K562 (cell line): ENCODE measurements around the gene RACK1. TPM values are rescaled to one million over a fixed set of nuclear protein-coding genes. Genes with fewer than 3 reads are reported as not detected.

Experiments
- DACH1 ChIP-seq: fragments of 450-650 bp; IDR thresholded peaks from 2 replicates; pipeline ENCODE4 v1.6.1; 2018; ENCODE audit not compliant: partially characterized antibody
- ELF4 ChIP-seq: fragments of 450-650 bp; formaldehyde crosslinking; IDR thresholded peaks from 2 replicates; pipeline ENCODE4 v1.4.0; 2022; ENCODE audit warnings: missing genetic modification characterization
- GABPA ChIP-seq: fragments of 200-800 bp; sonication (Bioruptor generic); conservative IDR thresholded peaks from 2 replicates; pipeline ENCODE4 v1.6.1; 2016; ENCODE audit warnings: low read depth, missing genetic modification characterization, missing compliant biosample characterization
- GTF2E2 ChIP-seq: fragments of 200-800 bp; sonication (Bioruptor generic); IDR thresholded peaks from 2 replicates; pipeline ENCODE4 v1.6.1; 2016; ENCODE audit warnings: missing genetic modification characterization, missing compliant biosample characterization
- GTF2F1 ChIP-seq: IDR thresholded peaks from 2 replicates; pipeline ENCODE4 v1.6.1; 2011; ENCODE audit warnings: low read depth, low read length, improper control_type of control experiment
- MTF1 ChIP-seq: fragments of 250-450 bp; sonication (Bioruptor Pico); IDR thresholded peaks from 2 replicates; pipeline ENCODE4 v1.9.0; 2021; ENCODE audit warnings: moderate library complexity, mild to moderate bottlenecking, inconsistent platforms, borderline replicate concordance
- MYBL2 ChIP-seq, 2 experiments: fragments of 450-650 bp in 1 of 2; sonication (generic) in 1 of 2; formaldehyde crosslinking in 1 of 2; IDR thresholded peaks; 2 replicates each; pipeline versions ENCODE4 v1.6.1 to v1.8.1; 2017 to 2022; ENCODE audit warnings: borderline replicate concordance in 1 of 2, inconsistent platforms in 1 of 2, low read depth in 1 of 2, mild to moderate bottlenecking in 1 of 2, missing genetic modification reagents in 1 of 2, moderate library complexity in 1 of 2
- MYC ChIP-seq, 2 experiments: fragments of 250-450 bp in 1 of 2; sonication (Bioruptor Pico) in 1 of 2; IDR thresholded peaks; 2 replicates each; pipeline versions ENCODE4 v1.5.1 to v1.6.1; 2012 to 2021; ENCODE audit warnings: low read depth in 2 of 2, borderline replicate concordance in 1 of 2, improper control_type of control experiment in 1 of 2, low read length in 1 of 2, mild to moderate bottlenecking in 1 of 2, moderate library complexity in 1 of 2
- RFX1 ChIP-seq: fragments of 450-650 bp; IDR thresholded peaks from 2 replicates; pipeline ENCODE4 v1.6.1; 2016; ENCODE audit warnings: mild to moderate bottlenecking, moderate library complexity
- SIN3A ChIP-seq, 2 experiments: fragments of 150-350 bp in 1 of 2; IDR thresholded peaks; 2 replicates each; pipeline ENCODE4 v1.6.1; 2011 to 2016; ENCODE audit warnings: borderline replicate concordance in 2 of 2, low read depth in 2 of 2, low read length in 2 of 2, mild to moderate bottlenecking in 2 of 2, moderate library complexity in 2 of 2; ENCODE audit not compliant: control insufficient read depth in 1 of 2
- TBL1XR1 ChIP-seq, 2 experiments: IDR thresholded peaks; 2 replicates each; pipeline ENCODE4 v1.6.1; 2012; ENCODE audit warnings: improper control_type of control experiment in 2 of 2, low read length in 2 of 2, mild to moderate bottlenecking in 1 of 2
- TEAD1 ChIP-seq, 2 experiments: fragments of 450-650 bp in 1 of 2; sonication (generic) in 1 of 2; formaldehyde crosslinking; IDR thresholded peaks; 2 replicates each; pipeline versions ENCODE4 v1.4.0 to v1.8.0; 2020 to 2022; ENCODE audit warnings: mild to moderate bottlenecking in 2 of 2, missing genetic modification reagents in 1 of 2
- ZBTB7A ChIP-seq: IDR thresholded peaks from 2 replicates; pipeline ENCODE4 v1.6.1; 2011; ENCODE audit warnings: low read depth, mild to moderate bottlenecking, low read length, moderate library complexity, borderline replicate concordance; ENCODE audit not compliant: control insufficient read depth
- ZFX ChIP-seq: sonication (generic); formaldehyde crosslinking; IDR thresholded peaks from 2 replicates; pipeline ENCODE4 v1.8.0; 2022; ENCODE audit warnings: mild to moderate bottlenecking, missing genetic modification reagents, moderate library complexity
- polyA plus RNA-seq, 8 experiments: library from polyadenylated mRNA; depleted of rRNA in 4 of 8; stranded (reverse) in 5 of 8; unstranded in 3 of 8; fragments of >200 nt; fragmentation: Nextera tagmentation in 2 of 8; fragmentation: Illumina TruSeq in 1 of 8; extraction: Ambion mirVana in 2 of 8; extraction: Trizol in 1 of 8; gene quantifications; 2 replicates each; pipeline versions ENCODE4 v1.2.1 to v1.2.3, GENCODE V29; 2011 to 2014; ENCODE audit warnings: inconsistent platforms in 1 of 8, missing spikeins in 1 of 8
- total RNA-seq, 7 experiments: library from RNA; depleted of rRNA in 6 of 7; stranded (reverse); fragments of >200 nt in 6 of 7; fragmentation: Illumina TruSeq in 2 of 7; extraction: Trizol in 2 of 7; gene quantifications; 2 replicates each; pipeline versions ENCODE4 v1.2.1 to v1.2.3, GENCODE V29; 2011 to 2021; ENCODE audit warnings: low replicate concordance in 1 of 7
- TF ChIP-seq, protein P1 (sequence below): sonication (generic); formaldehyde crosslinking; IDR thresholded peaks from 2 replicates; pipeline ENCODE4 v1.8.0; 2022; ENCODE audit warnings: mild to moderate bottlenecking, missing genetic modification reagents
- TF ChIP-seq, protein P2 (sequence below): fragments of 450-650 bp; IDR thresholded peaks from 2 replicates; pipeline ENCODE4 v1.6.1; 2017; ENCODE audit warnings: antibody characterized with exemption, mild to moderate bottlenecking
- TF ChIP-seq, protein P3 (sequence below): sonication (generic); formaldehyde crosslinking; IDR thresholded peaks from 2 replicates; pipeline ENCODE4 v1.8.1; 2022; ENCODE audit warnings: missing genetic modification reagents
- TF ChIP-seq, protein P4 (sequence below): sonication (generic); formaldehyde crosslinking; IDR thresholded peaks from 2 replicates; pipeline ENCODE4 v1.8.0; 2023; ENCODE audit warnings: mild to moderate bottlenecking, missing genetic modification reagents

The RACK1 gene
- total and polyA plus RNA-seq, 9 of the 15 experiments (the other 6 are each of a cell fraction or from before 2014, with no cell fraction given) = 2,303 to 5,311 (median 3,833) TPM

DNA sequence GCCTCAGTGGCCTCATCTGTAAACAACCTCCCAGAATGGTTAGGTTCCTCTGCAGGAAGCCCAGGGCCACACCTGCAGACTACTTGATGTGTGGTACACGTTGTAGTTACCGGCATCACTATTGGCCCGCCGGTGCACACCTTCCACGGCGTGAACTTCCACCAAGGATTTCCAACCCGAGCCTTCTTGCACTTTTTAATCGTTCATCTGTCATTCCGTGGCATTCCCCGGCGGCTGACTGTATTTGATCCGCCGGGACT is 26.0 kb downstream of the RACK1 start (continued):
- TF ChIP-seq GTF2E2 = no peak
- TF ChIP-seq, protein P1, sequence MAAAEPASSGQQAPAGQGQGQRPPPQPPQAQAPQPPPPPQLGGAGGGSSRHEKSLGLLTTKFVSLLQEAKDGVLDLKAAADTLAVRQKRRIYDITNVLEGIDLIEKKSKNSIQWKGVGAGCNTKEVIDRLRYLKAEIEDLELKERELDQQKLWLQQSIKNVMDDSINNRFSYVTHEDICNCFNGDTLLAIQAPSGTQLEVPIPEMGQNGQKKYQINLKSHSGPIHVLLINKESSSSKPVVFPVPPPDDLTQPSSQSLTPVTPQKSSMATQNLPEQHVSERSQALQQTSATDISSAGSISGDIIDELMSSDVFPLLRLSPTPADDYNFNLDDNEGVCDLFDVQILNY (CRISPR knock-in tag) = peak; percentile 5; the same call in 1 of the 2 replicates
- TF ChIP-seq MYC (IDR thresholded peaks at IDR 0.05; ENCODE audit: low read depth, low read length) = no peak
- no peak for TF ChIP-seq MYC (CRISPR knock-in tag; IDR thresholded peaks at IDR 0.05; ENCODE audit: borderline replicate concordance, low read depth)
- TF ChIP-seq TEAD1 (CRISPR knock-in tag; IDR thresholded peaks at IDR 0.05) = no peak
- 0 out of 2 replicates have a peak, but pooled peaks have one; percentile 26 for TF ChIP-seq GTF2F1
- TF ChIP-seq, protein P2, sequence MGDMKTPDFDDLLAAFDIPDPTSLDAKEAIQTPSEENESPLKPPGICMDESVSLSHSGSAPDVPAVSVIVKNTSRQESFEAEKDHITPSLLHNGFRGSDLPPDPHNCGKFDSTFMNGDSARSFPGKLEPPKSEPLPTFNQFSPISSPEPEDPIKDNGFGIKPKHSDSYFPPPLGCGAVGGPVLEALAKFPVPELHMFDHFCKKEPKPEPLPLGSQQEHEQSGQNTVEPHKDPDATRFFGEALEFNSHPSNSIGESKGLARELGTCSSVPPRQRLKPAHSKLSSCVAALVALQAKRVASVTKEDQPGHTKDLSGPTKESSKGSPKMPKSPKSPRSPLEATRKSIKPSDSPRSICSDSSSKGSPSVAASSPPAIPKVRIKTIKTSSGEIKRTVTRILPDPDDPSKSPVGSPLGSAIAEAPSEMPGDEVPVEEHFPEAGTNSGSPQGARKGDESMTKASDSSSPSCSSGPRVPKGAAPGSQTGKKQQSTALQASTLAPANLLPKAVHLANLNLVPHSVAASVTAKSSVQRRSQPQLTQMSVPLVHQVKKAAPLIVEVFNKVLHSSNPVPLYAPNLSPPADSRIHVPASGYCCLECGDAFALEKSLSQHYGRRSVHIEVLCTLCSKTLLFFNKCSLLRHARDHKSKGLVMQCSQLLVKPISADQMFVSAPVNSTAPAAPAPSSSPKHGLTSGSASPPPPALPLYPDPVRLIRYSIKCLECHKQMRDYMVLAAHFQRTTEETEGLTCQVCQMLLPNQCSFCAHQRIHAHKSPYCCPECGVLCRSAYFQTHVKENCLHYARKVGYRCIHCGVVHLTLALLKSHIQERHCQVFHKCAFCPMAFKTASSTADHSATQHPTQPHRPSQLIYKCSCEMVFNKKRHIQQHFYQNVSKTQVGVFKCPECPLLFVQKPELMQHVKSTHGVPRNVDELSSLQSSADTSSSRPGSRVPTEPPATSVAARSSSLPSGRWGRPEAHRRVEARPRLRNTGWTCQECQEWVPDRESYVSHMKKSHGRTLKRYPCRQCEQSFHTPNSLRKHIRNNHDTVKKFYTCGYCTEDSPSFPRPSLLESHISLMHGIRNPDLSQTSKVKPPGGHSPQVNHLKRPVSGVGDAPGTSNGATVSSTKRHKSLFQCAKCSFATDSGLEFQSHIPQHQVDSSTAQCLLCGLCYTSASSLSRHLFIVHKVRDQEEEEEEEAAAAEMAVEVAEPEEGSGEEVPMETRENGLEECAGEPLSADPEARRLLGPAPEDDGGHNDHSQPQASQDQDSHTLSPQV = no peak
- TF ChIP-seq ZFX (CRISPR knock-in tag) = no peak
- TF ChIP-seq DACH1 = peak; percentile 48
- TF ChIP-seq GABPA (tag) = no peak
- no peak for TF ChIP-seq MTF1 (CRISPR knock-in tag)
- TF ChIP-seq TBL1XR1 (IDR thresholded peaks at IDR 0.05; ENCODE audit: low read length in 2 of 2) = no peak
- TF ChIP-seq, protein P3, sequence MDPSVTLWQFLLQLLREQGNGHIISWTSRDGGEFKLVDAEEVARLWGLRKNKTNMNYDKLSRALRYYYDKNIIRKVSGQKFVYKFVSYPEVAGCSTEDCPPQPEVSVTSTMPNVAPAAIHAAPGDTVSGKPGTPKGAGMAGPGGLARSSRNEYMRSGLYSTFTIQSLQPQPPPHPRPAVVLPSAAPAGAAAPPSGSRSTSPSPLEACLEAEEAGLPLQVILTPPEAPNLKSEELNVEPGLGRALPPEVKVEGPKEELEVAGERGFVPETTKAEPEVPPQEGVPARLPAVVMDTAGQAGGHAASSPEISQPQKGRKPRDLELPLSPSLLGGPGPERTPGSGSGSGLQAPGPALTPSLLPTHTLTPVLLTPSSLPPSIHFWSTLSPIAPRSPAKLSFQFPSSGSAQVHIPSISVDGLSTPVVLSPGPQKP (CRISPR knock-in tag) = no peak
- TF ChIP-seq ELF4 (CRISPR knock-in tag) = no peak
- TF ChIP-seq RFX1 = no peak
- TF ChIP-seq, protein P4, sequence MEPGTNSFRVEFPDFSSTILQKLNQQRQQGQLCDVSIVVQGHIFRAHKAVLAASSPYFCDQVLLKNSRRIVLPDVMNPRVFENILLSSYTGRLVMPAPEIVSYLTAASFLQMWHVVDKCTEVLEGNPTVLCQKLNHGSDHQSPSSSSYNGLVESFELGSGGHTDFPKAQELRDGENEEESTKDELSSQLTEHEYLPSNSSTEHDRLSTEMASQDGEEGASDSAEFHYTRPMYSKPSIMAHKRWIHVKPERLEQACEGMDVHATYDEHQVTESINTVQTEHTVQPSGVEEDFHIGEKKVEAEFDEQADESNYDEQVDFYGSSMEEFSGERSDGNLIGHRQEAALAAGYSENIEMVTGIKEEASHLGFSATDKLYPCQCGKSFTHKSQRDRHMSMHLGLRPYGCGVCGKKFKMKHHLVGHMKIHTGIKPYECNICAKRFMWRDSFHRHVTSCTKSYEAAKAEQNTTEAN = peak; percentile 85; the same call in 1 of the 2 replicates
- 0 out of 4 replicates have a peak, but pooled peaks of 1 of the 2 experiments have one; percentile 31 for TF ChIP-seq SIN3A (IDR thresholded peaks at IDR 0.05; ENCODE audit: borderline replicate concordance in 2 of 2, control insufficient read depth in 1 of 2, low read depth in 2 of 2, low read length in 2 of 2)
- peak; percentile 95; the same call in 1 of the 2 replicates for TF ChIP-seq ZBTB7A
- no peak for TF ChIP-seq MYBL2 (IDR thresholded peaks at IDR 0.05; ENCODE audit: low read depth)
- no peak for TF ChIP-seq MYBL2 (CRISPR knock-in tag; IDR thresholded peaks at IDR 0.05; ENCODE audit: borderline replicate concordance)
